ENCODE data around the gene NEMP1. TPM values are rescaled to one million over a fixed set of nuclear protein-coding genes. Genes with fewer than 3 reads are reported as not detected.

Gene NEMP1
- total and polyA plus RNA-seq, 10 of the 15 experiments (the other 5 are each of a cell fraction or from before 2014, with no cell fraction given) = 4.0 to 45.9 (median 19.8) TPM

- H3K9ac ChIP-seq (ENCODE audit: control insufficient read depth, insufficient read depth, low read length) = no peak overlapping the region
- H3K36me3 ChIP-seq (ENCODE audit: control insufficient read depth in 2 of 2, insufficient read depth in 2 of 2, low read length in 1 of 2) = no peaks in the 10 kb centered on the region
- ChIA-PET SMC1A (ENCODE audit: uncharacterized antibody, unreplicated experiment) (interaction anchor here (0.9 to 2.1 kb wide), 6 partner anchors 11 to 74 kb away, joined by 3 to 5 read pairs (median 3); no protein-coding TSS in a partner anchor), RAD21 (ENCODE audit: unreplicated experiment) (interaction anchor here (0.6 kb wide), 1 partner anchor 64 kb away, joined by 3 read pairs; the partner anchor contains the start of gene STAT6), CTCF (interaction anchor here (0.9 to 1.7 kb wide), 5 partner anchors 12 to 128 kb away, joined by 4 to 6 read pairs (median 4); no protein-coding TSS in a partner anchor), POLR2A (interaction anchor here (1.4 kb wide), 1 partner anchor 12 kb away, joined by 3 read pairs; no protein-coding TSS in a partner anchor)
- no peaks in the 10 kb centered on the region; the same call in 2 of the 3 replicates for H3K9me3 ChIP-seq (replicated peaks; ENCODE audit: control insufficient read depth, insufficient read depth, low read length)
- FAIRE-seq (no peak), DNase-seq (ENCODE audit: low read depth, low spot score) (no peak), ATAC-seq (peak; percentile 82)
- no peak overlapping the region for H3K4me3 ChIP-seq
- H3K4me1 ChIP-seq (ENCODE audit: control insufficient read depth, insufficient read depth, low read length) = peaks cover 15% of the 10 kb centered on the region
- TF ChIP-seq, protein P1, sequence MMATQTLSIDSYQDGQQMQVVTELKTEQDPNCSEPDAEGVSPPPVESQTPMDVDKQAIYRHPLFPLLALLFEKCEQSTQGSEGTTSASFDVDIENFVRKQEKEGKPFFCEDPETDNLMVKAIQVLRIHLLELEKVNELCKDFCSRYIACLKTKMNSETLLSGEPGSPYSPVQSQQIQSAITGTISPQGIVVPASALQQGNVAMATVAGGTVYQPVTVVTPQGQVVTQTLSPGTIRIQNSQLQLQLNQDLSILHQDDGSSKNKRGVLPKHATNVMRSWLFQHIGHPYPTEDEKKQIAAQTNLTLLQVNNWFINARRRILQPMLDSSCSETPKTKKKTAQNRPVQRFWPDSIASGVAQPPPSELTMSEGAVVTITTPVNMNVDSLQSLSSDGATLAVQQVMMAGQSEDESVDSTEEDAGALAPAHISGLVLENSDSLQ (IDR thresholded peaks at IDR 0.05) = 0 out of 2 replicates have a peak, but pooled peaks have one; percentile 18
- TF ChIP-seq RUNX3 (IDR thresholded peaks at IDR 0.05; ENCODE audit: low read length) = 0 out of 2 replicates have a peak, but pooled peaks have one; percentile 11
- no peak for TF ChIP-seq MXI1 (IDR thresholded peaks at IDR 0.05; ENCODE audit: low read depth, low read length)
- TF ChIP-seq SPI1 (IDR thresholded peaks at IDR 0.05; ENCODE audit: borderline replicate concordance, insufficient read depth, low read depth, low read length) = peak; percentile 79
- no peaks in the 10 kb centered on the region; a peak in 1 of 4 replicates for H3K27me3 ChIP-seq (replicated peaks in 1 of 2; ENCODE audit: control insufficient read depth in 2 of 2, insufficient read depth in 2 of 2, low read length in 1 of 2)
- H4K20me1 ChIP-seq (ENCODE audit: control insufficient read depth, insufficient read depth) = no peaks in the 10 kb centered on the region
- H2AFZ ChIP-seq (ENCODE audit: control insufficient read depth, low read depth, low read length) = peak overlapping the region; percentile 3
- no peaks in the 10 kb centered on the region for H3K79me2 ChIP-seq (ENCODE audit: control insufficient read depth, insufficient read depth, low read length)
- peak overlapping the region; percentile 21; the same call in 1 of the 2 replicates for H3K4me2 ChIP-seq (ENCODE audit: control insufficient read depth, insufficient read depth)
- BruUV-seq (replicated peaks) = no TSS peak
- in situ Hi-C loops (cut with MboI) = no loop called here
- peak overlapping the region; percentile 20; the same call in 1 of the 2 replicates for H3K27ac ChIP-seq (ENCODE audit: control insufficient read depth, insufficient read depth)
- WGBS (ENCODE audit: insufficient coverage, insufficient replicate concordance, low lambda C conversion rate, missing lambda C conversion rate) = 12% methylated on average over 10 of the region's 10 CpGs
- intact Hi-C loops (cut with micrococcal nuclease; ENCODE audit: unreplicated experiment) = no loop called here
Observed at GRCh38 chr12:57046947-57047890, 31.4 kb downstream of the NEMP1 start.
